H1 (cell line): ENCODE results near the gene ADCY3.

ENCODE experiments used
- CEBPB ChIP-seq: IDR thresholded peaks from 2 replicates; pipeline ENCODE4 v1.6.1; 2012; ENCODE audit warnings: low read depth, low read length
- CTCF ChIP-seq, 3 experiments: IDR thresholded peaks; 1 replicate in 2 of 3; 2 replicates in 1 of 3; pipeline versions ENCODE4 v1.5.1 to v1.6.1; 2011; ENCODE audit warnings: low read length in 3 of 3, mild to moderate bottlenecking in 3 of 3, inconsistent platforms in 2 of 3, low read depth in 1 of 3, moderate library complexity in 1 of 3; ENCODE audit not compliant: insufficient read depth in 1 of 3; ENCODE audit errors: control extremely low read depth in 1 of 3
- POLR2A ChIP-seq, 2 experiments: IDR thresholded peaks; 1 replicate in 1 of 2; 2 replicates in 1 of 2; pipeline ENCODE4 v1.6.1; 2011; ENCODE audit warnings: low read depth in 2 of 2, low read length in 2 of 2, mild to moderate bottlenecking in 2 of 2; ENCODE audit errors: control extremely low read depth in 1 of 2
- SP2 ChIP-seq: IDR thresholded peaks from 2 replicates; pipeline ENCODE4 v1.6.1; 2012; ENCODE audit warnings: mild to moderate bottlenecking, low read length, inconsistent platforms
- ZNF274 ChIP-seq: IDR thresholded peaks from 2 replicates; pipeline ENCODE4 v1.7.0; 2012; ENCODE audit warnings: low read length, borderline replicate concordance; ENCODE audit errors: extremely low read depth

GRCh38 chr2:24925815-24926214 is 5.8 kb upstream of the ADCY3 start:
- no peak for TF ChIP-seq ZNF274
- no peak for TF ChIP-seq POLR2A (IDR thresholded peaks at IDR 0.05; ENCODE audit: control extremely low read depth in 1 of 2, low read depth in 2 of 2, low read length in 2 of 2)
- no peak for TF ChIP-seq CTCF (IDR thresholded peaks at IDR 0.05; ENCODE audit: control extremely low read depth in 1 of 3, insufficient read depth in 1 of 3, low read depth in 1 of 3, low read length in 3 of 3)
- TF ChIP-seq CEBPB, result no peak
- TF ChIP-seq SP2, result no peak
